ENCODE results near the gene PFAS. TPM values are rescaled to one million over a fixed set of nuclear protein-coding genes. Genes with fewer than 3 reads are reported as not detected.
A peak's percentile ranks its signal among the peaks of the same experiment; 100 is the strongest.
"Not testable (repeated sequence)": the region's sequence is repeated elsewhere in the genome, so short reads cannot be mapped to it uniquely, and the experiment has no call there.

Gene PFAS
- polyA plus RNA-seq (ENCODE audit: insufficient read length), result 20.8 TPM

- DNase-seq (ENCODE audit: low read depth), result peak; percentile 85
Observed at GRCh38 chr17:8248751-8249607, at the start of gene PFAS. PFAS (plus strand) TSS chr17:8249289; CDS start chr17:8253938, 4,649 bp downstream.

GRCh38 chr17:8204761-8205555 lies 44.1 kb upstream of the PFAS start:
- no peak for DNase-seq (ENCODE audit: low read depth)

GRCh38 chr17:8206536-8206935 lies 42.6 kb upstream of the PFAS start:
- no peak for DNase-seq (ENCODE audit: low read depth)

- peak; percentile 99 for DNase-seq (ENCODE audit: low read depth)
Observed at GRCh38 chr17:8209907-8210760, 39.0 kb upstream of the PFAS start, which contains the start of gene AURKB. AURKB (minus strand) TSS chr17:8210575; CDS start chr17:8210224, 351 bp downstream.

GRCh38 chr17:8210761-8211458 lies 38.2 kb upstream of the PFAS start:
- no peak for DNase-seq (ENCODE audit: low read depth)

- no peak for DNase-seq (ENCODE audit: low read depth)
Observed at GRCh38 chr17:8212312-8213180, 36.5 kb upstream of the PFAS start.

GRCh38 chr17:8214000-8214399 lies 35.1 kb upstream of the PFAS start:
- not testable (repeated sequence) for DNase-seq (ENCODE audit: low read depth)

GRCh38 chr17:8220783-8221662 lies 28.1 kb upstream of the PFAS start:
- DNase-seq (ENCODE audit: low read depth), result peak; percentile 90

GRCh38 chr17:8221663-8222379 lies 27.3 kb upstream of the PFAS start:
- DNase-seq (ENCODE audit: low read depth), result peak; percentile 96

- DNase-seq (ENCODE audit: low read depth), result no peak
Observed at GRCh38 chr17:8222380-8222629, 26.8 kb upstream of the PFAS start.

- DNase-seq (ENCODE audit: low read depth), result peak; percentile 67
Observed at GRCh38 chr17:8222630-8223355, 26.3 kb upstream of the PFAS start.

GRCh38 chr17:8223356-8224126 lies 25.5 kb upstream of the PFAS start:
- no peak for DNase-seq (ENCODE audit: low read depth)

- no peak for DNase-seq (ENCODE audit: low read depth)
Observed at GRCh38 chr17:8224891-8225812, 23.9 kb upstream of the PFAS start.

GRCh38 chr17:8225813-8226535 lies 23.1 kb upstream of the PFAS start:
- DNase-seq (ENCODE audit: low read depth), result no peak

GRCh38 chr17:8226536-8227237 lies 22.4 kb upstream of the PFAS start:
- peak; percentile 89 for DNase-seq (ENCODE audit: low read depth)
